GM21360 (cell line): ENCODE results near the gene ELFN1.

ENCODE experiments used
- ATAC-seq: cut with Tn5 transposase; IDR thresholded peaks from one replicate; pipeline ENCODE4 v1.9.1; 2021; ENCODE audit warnings: mild to moderate bottlenecking, moderate library complexity; ENCODE audit not compliant: unreplicated experiment

ELFN1 gene

GRCh38 chr7:1693419-1693990 lies 23.4 kb downstream of the ELFN1 start:
- no peak for ATAC-seq

- ATAC-seq, result no peak
These were observed 24.0 kb downstream of the ELFN1 start for GRCh38 chr7:1693991-1694524.

- ATAC-seq, result no peak
These were observed 24.8 kb downstream of the ELFN1 start for GRCh38 chr7:1694611-1695511.

- no peak for ATAC-seq
These were observed 25.9 kb downstream of the ELFN1 start for GRCh38 chr7:1695800-1696454.

- no peak for ATAC-seq
These were observed 26.8 kb downstream of the ELFN1 start for GRCh38 chr7:1696671-1697498.

GRCh38 chr7:1697499-1698125 lies 27.5 kb downstream of the ELFN1 start:
- no peak for ATAC-seq

GRCh38 chr7:1698201-1698600 lies 28.1 kb downstream of the ELFN1 start:
- no peak for ATAC-seq

GRCh38 chr7:1698951-1699350 lies 28.9 kb downstream of the ELFN1 start:
- no peak for ATAC-seq

- ATAC-seq, result no peak
These were observed 30.0 kb downstream of the ELFN1 start for GRCh38 chr7:1700086-1700485.

- no peak for ATAC-seq
These were observed 30.7 kb downstream of the ELFN1 start for GRCh38 chr7:1700536-1701333.

- no peak for ATAC-seq
These were observed 32.6 kb downstream of the ELFN1 start for GRCh38 chr7:1702652-1703051.

- no peak for ATAC-seq
These were observed 33.4 kb downstream of the ELFN1 start for GRCh38 chr7:1703441-1703840.

- no peak for ATAC-seq
These were observed 34.1 kb downstream of the ELFN1 start for GRCh38 chr7:1703871-1704810.

GRCh38 chr7:1704811-1705738 lies 35.0 kb downstream of the ELFN1 start:
- no peak for ATAC-seq

- no peak for ATAC-seq
These were observed 35.8 kb downstream of the ELFN1 start for GRCh38 chr7:1705856-1706255.

- ATAC-seq, result no peak
These were observed 36.3 kb downstream of the ELFN1 start for GRCh38 chr7:1706381-1706720.
